HG03196 (cell line): ENCODE measurements around the gene B3GAT1.

Experiments used
- ATAC-seq: cut with Tn5 transposase; IDR thresholded peaks from one replicate; pipeline ENCODE4 v1.9.1; 2021; ENCODE audit not compliant: unreplicated experiment

The B3GAT1 gene

GRCh38 chr11:134393638-134394037 lies 18.4 kb downstream of the B3GAT1 start:
- ATAC-seq = no peak

GRCh38 chr11:134392953-134393615 lies 19.0 kb downstream of the B3GAT1 start:
- no peak for ATAC-seq

- no peak for ATAC-seq
These were observed 20.4 kb downstream of the B3GAT1 start for GRCh38 chr11:134391656-134392055.

- ATAC-seq = no peak
These were observed 21.1 kb downstream of the B3GAT1 start for GRCh38 chr11:134390706-134391569.

GRCh38 chr11:134389464-134390180 lies 22.4 kb downstream of the B3GAT1 start:
- ATAC-seq = no peak

GRCh38 chr11:134388590-134388989 lies 23.5 kb downstream of the B3GAT1 start:
- ATAC-seq = no peak

- no peak for ATAC-seq
These were observed 24.5 kb downstream of the B3GAT1 start for GRCh38 chr11:134387501-134387900.

- ATAC-seq = no peak
These were observed 25.1 kb downstream of the B3GAT1 start for GRCh38 chr11:134386945-134387344.

- ATAC-seq = no peak
These were observed 26.1 kb downstream of the B3GAT1 start for GRCh38 chr11:134385774-134386565.

- no peak for ATAC-seq
These were observed 26.9 kb downstream of the B3GAT1 start for GRCh38 chr11:134385171-134385570.

GRCh38 chr11:134384406-134384805 lies 27.6 kb downstream of the B3GAT1 start:
- no peak for ATAC-seq

GRCh38 chr11:134383576-134384221 lies 28.3 kb downstream of the B3GAT1 start:
- no peak for ATAC-seq

GRCh38 chr11:134382830-134383229 lies 29.2 kb downstream of the B3GAT1 start:
- ATAC-seq = no peak

- no peak for ATAC-seq
These were observed 29.8 kb downstream of the B3GAT1 start for GRCh38 chr11:134382257-134382656.

- ATAC-seq = no peak
These were observed 31.3 kb downstream of the B3GAT1 start for GRCh38 chr11:134380785-134381184.

- no peak for ATAC-seq
These were observed 31.8 kb downstream of the B3GAT1 start for GRCh38 chr11:134380229-134380628.

- ATAC-seq = no peak
These were observed 32.8 kb downstream of the B3GAT1 start for GRCh38 chr11:134379241-134379640.

GRCh38 chr11:134377876-134378275 lies 34.2 kb downstream of the B3GAT1 start:
- no peak for ATAC-seq

- ATAC-seq = no peak
These were observed 35.7 kb downstream of the B3GAT1 start for GRCh38 chr11:134376150-134376921.
